IPS DF 6.9 (cell line): ENCODE data around the gene C17orf67.

Experiments used
- DNase-seq: peaks from one replicate; pipeline ENCODE4 v3.0.0-alpha.2; 2013; ENCODE audit warnings: low read depth, low spot score
- H3K27ac ChIP-seq: one replicate; pipeline ENCODE4 v1.5.1; 2013; ENCODE audit warnings: low read length, control low read depth
- H3K27me3 ChIP-seq: 2 replicates; pipeline ENCODE4 v1.6.1; 2013; ENCODE audit warnings: mild to moderate bottlenecking, low read length; ENCODE audit not compliant: control insufficient read depth, insufficient read depth
- H3K36me3 ChIP-seq: 2 replicates; pipeline ENCODE4 v1.6.1; 2013; ENCODE audit warnings: low read length; ENCODE audit not compliant: control insufficient read depth, insufficient read depth
- H3K4me1 ChIP-seq: 2 replicates; pipeline ENCODE4 v1.6.1; 2013; ENCODE audit warnings: low read length; ENCODE audit not compliant: control insufficient read depth, insufficient read depth
- H3K4me3 ChIP-seq: 2 replicates; pipeline ENCODE4 v1.5.1; 2013; ENCODE audit warnings: mild to moderate bottlenecking, low read length
- H3K9me3 ChIP-seq: 2 replicates; pipeline ENCODE4 v1.6.1; 2013; ENCODE audit warnings: low read length, inconsistent platforms; ENCODE audit not compliant: control insufficient read depth, insufficient read depth
- WGBS: extraction: QIAGEN DNeasy Blood & Tissue Kit; methylation state at CpG from one replicate; pipeline ENCODE4 v1.1.7; 2013; ENCODE audit warnings: mixed read lengths, missing lambda C conversion rate; ENCODE audit not compliant: insufficient read length, insufficient coverage; 5-methylcytosine and 5-hydroxymethylcytosine counted together

C17orf67 gene

GRCh38 chr17:56821847-56822534, 11.7 kb downstream of the C17orf67 start:
- no peaks in the 10 kb centered on the region; the same call in 1 of the 2 replicates for H3K27me3 ChIP-seq
- DNase-seq = no peak
- no peak overlapping the region for H3K27ac ChIP-seq
- H3K4me3 ChIP-seq = no peak overlapping the region
- no CpG with 5 or more reads among the region's 3 CpGs for WGBS
- H3K36me3 ChIP-seq = no peaks in the 10 kb centered on the region
- H3K4me1 ChIP-seq = peaks cover 2% of the 10 kb centered on the region; the same call in 1 of the 2 replicates
- no peaks in the 10 kb centered on the region for H3K9me3 ChIP-seq

- Histone ChIP-seq H3K36me3 (no peaks in the 10 kb centered on the region), H3K27me3 (no peaks in the 10 kb centered on the region; the same call in 1 of the 2 replicates), H3K27ac (no peak overlapping the region), H3K9me3 (no peaks in the 10 kb centered on the region), H3K4me1 (peaks cover 2% of the 10 kb centered on the region; the same call in 1 of the 2 replicates), H3K4me3 (no peak overlapping the region)
- DNase-seq = no peak
- WGBS = no CpG with 5 or more reads among the region's 10 CpGs
Observed at GRCh38 chr17:56820207-56820606, 13.5 kb downstream of the C17orf67 start.

- Histone ChIP-seq H3K4me3 (no peak overlapping the region), H3K27me3 (no peaks in the 10 kb centered on the region; the same call in 1 of the 2 replicates), H3K9me3 (no peaks in the 10 kb centered on the region), H3K36me3 (no peaks in the 10 kb centered on the region), H3K4me1 (peaks cover 2% of the 10 kb centered on the region; the same call in 1 of the 2 replicates), H3K27ac (no peak overlapping the region)
- DNase-seq = no peak
- no CpG with 5 or more reads among the region's 14 CpGs for WGBS
Observed at GRCh38 chr17:56819431-56820145, 14.1 kb downstream of the C17orf67 start.

- no peak for DNase-seq
- Histone ChIP-seq H3K27me3 (no peaks in the 10 kb centered on the region; the same call in 1 of the 2 replicates), H3K9me3 (no peaks in the 10 kb centered on the region), H3K27ac (no peak overlapping the region), H3K36me3 (no peaks in the 10 kb centered on the region), H3K4me3 (no peak overlapping the region), H3K4me1 (peaks cover 2% of the 10 kb centered on the region; the same call in 1 of the 2 replicates)
- WGBS = no CpG with 5 or more reads among the region's 2 CpGs
Observed at GRCh38 chr17:56819030-56819429, 14.7 kb downstream of the C17orf67 start.

GRCh38 chr17:56817066-56817465, 16.7 kb downstream of the C17orf67 start:
- no peaks in the 10 kb centered on the region for H3K27me3 ChIP-seq
- no peaks in the 10 kb centered on the region for H3K36me3 ChIP-seq
- no peak overlapping the region for H3K27ac ChIP-seq
- no peak overlapping the region for H3K4me3 ChIP-seq
- no peak for DNase-seq
- peaks cover 3% of the 10 kb centered on the region; the same call in 1 of the 2 replicates for H3K4me1 ChIP-seq
- H3K9me3 ChIP-seq = no peaks in the 10 kb centered on the region

- H3K9me3 ChIP-seq = no peaks in the 10 kb centered on the region
- H3K4me3 ChIP-seq = no peak overlapping the region
- no CpG with 5 or more reads among the region's 6 CpGs for WGBS
- peaks cover 3% of the 10 kb centered on the region; the same call in 1 of the 2 replicates for H3K4me1 ChIP-seq
- H3K27me3 ChIP-seq = no peaks in the 10 kb centered on the region
- no peaks in the 10 kb centered on the region for H3K36me3 ChIP-seq
- no peak overlapping the region for H3K27ac ChIP-seq
- DNase-seq = no peak
Observed at GRCh38 chr17:56815711-56816110, 18.0 kb downstream of the C17orf67 start.

- 0 out of 2 replicates have a peak, but pooled peaks cover 1% of the 10 kb centered on the region for H3K4me1 ChIP-seq
- WGBS = no CpG with 5 or more reads among the region's 7 CpGs
- no peak overlapping the region for H3K27ac ChIP-seq
- no peak overlapping the region for H3K4me3 ChIP-seq
- no peaks in the 10 kb centered on the region for H3K9me3 ChIP-seq
- no peaks in the 10 kb centered on the region for H3K36me3 ChIP-seq
- DNase-seq = no peak
- no peaks in the 10 kb centered on the region for H3K27me3 ChIP-seq
Observed at GRCh38 chr17:56812901-56813388, 20.8 kb downstream of the C17orf67 start.

GRCh38 chr17:56810891-56811775, 22.6 kb downstream of the C17orf67 start:
- Histone ChIP-seq H3K27ac (no peak overlapping the region), H3K27me3 (no peaks in the 10 kb centered on the region), H3K4me3 (no peak overlapping the region), H3K36me3 (no peaks in the 10 kb centered on the region), H3K9me3 (no peaks in the 10 kb centered on the region), H3K4me1 (0 out of 2 replicates have a peak, but pooled peaks cover 1% of the 10 kb centered on the region)
- DNase-seq = no peak
- WGBS = no CpG with 5 or more reads among the region's 12 CpGs

- H3K36me3 ChIP-seq = no peaks in the 10 kb centered on the region
- H3K4me3 ChIP-seq = no peak overlapping the region
- DNase-seq = no peak
- H3K27ac ChIP-seq = no peak overlapping the region
- WGBS = no CpG with 5 or more reads among the region's 2 CpGs
- 0 out of 2 replicates have a peak, but pooled peaks cover 1% of the 10 kb centered on the region for H3K4me1 ChIP-seq
- H3K9me3 ChIP-seq = no peaks in the 10 kb centered on the region
- no peaks in the 10 kb centered on the region for H3K27me3 ChIP-seq
Observed at GRCh38 chr17:56810343-56810742, 23.4 kb downstream of the C17orf67 start.

- WGBS = 100% methylated on average over 1 of the region's 1 CpG
- no peak overlapping the region for H3K4me3 ChIP-seq
- no peak overlapping the region for H3K27ac ChIP-seq
- H3K27me3 ChIP-seq = no peaks in the 10 kb centered on the region
- no peaks in the 10 kb centered on the region for H3K9me3 ChIP-seq
- 0 out of 2 replicates have a peak, but pooled peaks cover 1% of the 10 kb centered on the region for H3K4me1 ChIP-seq
- H3K36me3 ChIP-seq = no peaks in the 10 kb centered on the region
- no peak for DNase-seq
Observed at GRCh38 chr17:56809820-56810179, 23.9 kb downstream of the C17orf67 start.
